Measurements from ENCODE around the gene NCOA5.

The NCOA5 gene

DNA sequence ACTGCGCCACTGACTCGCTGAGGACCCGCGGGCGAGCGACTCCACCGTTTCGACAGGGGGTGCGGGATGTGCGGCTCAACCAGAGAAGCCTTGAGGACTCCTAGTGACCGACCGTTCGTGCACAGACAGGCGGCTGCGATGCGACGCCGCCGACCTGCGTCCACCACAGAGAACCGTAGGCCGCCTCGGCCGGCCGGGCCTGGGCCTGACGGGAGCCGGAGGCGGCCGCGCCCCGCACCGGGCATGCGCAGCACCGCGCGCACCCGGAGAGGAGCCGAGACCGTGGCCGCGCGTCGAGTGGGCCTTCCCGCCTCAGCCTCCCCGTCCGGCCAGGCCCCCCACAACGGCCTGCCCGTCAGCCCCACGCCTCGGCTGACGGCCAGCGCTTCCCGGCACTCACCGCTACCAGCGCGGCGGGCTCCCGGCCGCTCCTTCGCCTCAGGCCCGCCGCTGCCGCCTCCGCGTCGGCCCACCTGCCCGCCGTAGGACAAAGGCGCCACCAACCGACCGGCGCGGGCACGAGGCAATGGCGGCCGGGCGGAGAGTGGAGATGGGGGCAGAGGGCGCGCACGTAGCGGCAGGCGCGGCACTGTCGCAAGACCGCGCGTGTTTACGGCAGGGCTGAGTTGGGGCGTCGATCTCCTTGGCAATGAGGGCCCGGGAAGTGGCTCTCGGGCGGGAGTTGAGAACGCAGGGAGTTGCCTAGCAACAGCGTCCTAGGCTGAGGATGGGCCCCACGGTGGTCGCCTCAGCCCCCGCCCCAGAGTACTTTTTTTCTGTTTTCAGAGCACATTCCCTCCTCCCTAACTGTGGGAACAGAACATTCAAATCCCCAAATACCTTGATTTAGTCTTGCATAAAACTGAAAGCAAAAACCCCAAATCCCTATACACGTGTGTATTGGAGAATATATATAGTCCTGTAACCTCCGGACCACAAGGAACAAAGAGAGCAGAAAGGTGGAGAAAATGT, at the start of gene NCOA5:
NCOA5 (minus strand) TSS at position 546 of the 972 bp plus-strand sequence. CDS start 10,538 bp downstream, outside the sequence.
- DNase-seq = peak; percentile 45 to 77

- no peak for DNase-seq
These were observed 49.6 kb upstream of the NCOA5 start for GRCh38 chr20:46139266-46139889.

DNA sequence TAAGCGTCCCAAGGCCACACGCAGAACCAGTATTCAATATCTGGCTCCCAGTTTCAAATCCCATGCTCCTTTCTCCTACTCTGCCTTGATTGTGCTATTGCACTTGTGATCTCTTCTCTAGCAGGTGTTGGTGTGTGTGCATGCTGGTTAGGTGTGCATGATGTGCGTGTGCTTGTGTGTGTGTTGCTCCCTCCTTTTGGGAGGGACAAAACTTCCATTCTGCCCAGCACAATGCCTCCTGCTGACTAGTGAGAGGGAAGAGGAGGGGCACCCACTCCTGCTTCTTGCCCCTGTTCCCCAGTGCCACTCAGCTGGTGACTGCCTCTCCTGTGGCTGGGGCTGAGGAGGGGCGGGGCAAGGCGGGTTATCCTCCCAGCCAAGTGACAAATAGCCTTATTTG, 48.1 kb upstream of the NCOA5 start:
- no peak for DNase-seq

DNA sequence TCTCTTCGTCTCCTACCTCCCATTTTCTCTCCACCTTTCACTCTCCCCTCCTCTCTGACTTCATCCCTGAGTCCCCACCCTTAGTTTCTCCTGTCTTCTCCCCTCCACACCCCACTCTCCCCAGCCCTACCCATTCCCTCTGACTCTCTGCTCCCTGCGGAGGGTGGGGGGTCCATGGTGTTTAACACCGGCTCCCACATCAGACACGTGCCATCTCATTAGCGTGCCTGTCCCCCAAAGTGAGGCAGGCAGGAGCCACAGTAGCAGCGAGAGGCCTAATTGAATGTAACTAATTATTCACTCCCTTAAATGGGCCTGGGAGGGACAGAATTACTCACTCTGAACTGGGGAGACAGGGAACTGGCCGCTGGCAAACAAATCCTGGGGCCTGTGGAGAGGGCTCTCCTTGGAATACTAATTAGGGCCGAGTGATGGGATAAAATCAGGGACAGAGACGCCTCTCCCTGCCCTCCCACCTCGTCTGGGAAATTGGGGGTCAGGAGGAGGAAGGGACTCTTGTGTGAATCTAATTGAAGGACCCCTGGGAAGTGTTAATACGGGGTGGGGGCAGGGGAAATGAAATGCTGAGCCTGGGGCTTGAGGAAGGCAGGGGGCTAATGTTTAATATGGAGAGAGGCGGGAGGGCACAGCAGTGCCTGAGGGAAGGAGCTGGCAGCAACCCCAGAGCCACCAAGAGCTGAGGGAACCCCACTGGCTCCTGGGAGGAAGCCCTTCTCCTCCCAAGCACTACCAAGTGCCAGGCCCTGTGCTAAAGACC, 46.3 kb upstream of the NCOA5 start:
- no peak for DNase-seq

DNA sequence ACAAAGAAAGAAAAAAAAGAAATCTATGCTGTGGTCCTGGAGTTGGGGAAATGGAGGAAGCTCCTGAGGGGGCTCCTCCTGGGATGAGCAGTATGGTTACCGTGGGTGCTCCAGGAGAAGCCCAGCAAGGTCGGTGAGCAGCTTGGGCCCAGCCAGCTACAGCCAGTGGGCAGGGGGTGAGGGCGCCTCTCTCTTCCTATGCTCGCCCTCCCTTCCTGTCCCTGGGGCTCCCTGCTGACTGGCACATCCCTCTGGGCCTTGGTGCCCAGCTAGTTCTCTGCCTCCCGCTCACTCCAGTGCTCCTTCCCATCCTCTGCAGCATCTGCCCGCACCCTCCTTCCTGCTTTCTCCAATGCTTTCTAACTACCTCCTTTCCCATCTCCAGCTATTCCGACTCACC, 45.0 kb upstream of the NCOA5 start:
- DNase-seq = no peak

GRCh38 chr20:46133886-46134654, 44.3 kb upstream of the NCOA5 start:
- DNase-seq = no peak

DNA sequence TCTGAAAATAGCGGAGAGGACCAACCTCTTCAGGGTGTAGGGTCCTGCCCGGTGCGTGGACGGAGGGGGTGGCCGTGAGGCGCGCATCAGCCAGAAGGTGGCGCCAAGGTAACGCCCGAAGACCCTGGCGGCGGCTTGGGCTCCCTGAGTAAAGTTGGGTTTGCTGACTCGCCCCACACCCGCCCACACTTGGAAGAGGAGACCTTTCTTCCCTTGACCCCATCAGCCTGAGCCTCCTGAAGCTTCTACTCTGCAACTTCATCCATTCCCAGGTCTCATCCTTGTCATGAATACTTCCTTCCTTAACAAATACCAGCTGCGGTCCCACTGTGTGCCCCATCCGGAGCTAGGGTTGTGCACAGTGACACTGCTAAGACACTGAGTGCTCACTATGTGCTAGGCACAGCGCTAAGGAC, 43.0 kb upstream of the NCOA5 start:
- peak in 1 of 2 experiments; percentile 43 for DNase-seq

DNA sequence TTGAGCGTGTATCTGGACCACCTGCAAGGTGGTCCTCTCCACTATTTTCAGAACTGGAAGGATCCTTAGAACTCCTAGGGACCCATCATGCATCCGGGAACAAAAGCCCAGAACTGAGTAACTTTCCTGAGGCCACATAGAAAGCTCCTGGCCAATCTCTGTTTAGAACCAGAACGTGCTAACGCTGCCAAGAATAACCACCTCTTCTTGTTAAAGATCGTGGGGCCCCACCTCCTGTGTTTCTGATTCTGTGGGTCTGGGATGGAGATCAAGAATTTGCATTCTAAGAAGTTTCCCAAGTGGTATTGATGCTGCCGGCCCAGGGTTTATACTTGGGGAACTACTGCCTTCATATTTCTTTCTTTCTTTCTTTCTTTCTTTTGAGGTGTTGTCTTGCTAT, 41.6 kb upstream of the NCOA5 start:
- DNase-seq = no peak

GRCh38 chr20:46130534-46130933, 40.8 kb upstream of the NCOA5 start:
- peak in 1 of 2 experiments; percentile 26 for DNase-seq

GRCh38 chr20:46129955-46130481, 40.3 kb upstream of the NCOA5 start:
- DNase-seq = peak; percentile 77 to 90

GRCh38 chr20:46128310-46129151, 38.8 kb upstream of the NCOA5 start:
- peak in 1 of 2 experiments; percentile 4 for DNase-seq

DNA sequence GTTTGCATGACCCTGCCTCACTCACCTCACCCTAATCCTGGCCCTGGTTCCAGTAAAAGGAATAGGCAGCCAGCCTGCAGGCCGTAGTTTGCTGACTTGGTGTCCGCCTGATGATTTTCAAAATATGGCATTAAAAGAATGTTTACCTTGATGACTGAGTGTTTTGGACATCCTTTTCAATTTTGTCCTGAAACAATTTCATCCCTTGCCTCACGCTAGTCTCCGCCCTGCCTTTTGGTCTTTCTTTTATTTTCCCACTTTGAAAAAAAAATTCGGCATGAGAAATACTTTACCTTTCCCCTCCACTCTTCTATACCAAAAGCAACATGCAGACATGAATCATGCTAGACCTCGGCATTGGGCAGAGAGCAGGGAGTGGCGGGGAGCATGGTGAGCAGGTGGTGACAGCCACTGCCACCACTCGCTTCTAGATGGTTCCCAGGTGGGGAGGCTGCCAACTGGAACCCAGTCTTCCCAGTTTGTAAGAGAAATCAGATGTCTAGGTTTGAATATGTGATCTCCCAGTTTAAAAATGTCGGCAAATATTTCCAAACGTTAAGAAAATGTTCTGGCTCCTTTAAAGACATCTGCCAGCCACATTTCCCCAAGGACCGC, 37.7 kb upstream of the NCOA5 start:
- DNase-seq = no peak

DNA sequence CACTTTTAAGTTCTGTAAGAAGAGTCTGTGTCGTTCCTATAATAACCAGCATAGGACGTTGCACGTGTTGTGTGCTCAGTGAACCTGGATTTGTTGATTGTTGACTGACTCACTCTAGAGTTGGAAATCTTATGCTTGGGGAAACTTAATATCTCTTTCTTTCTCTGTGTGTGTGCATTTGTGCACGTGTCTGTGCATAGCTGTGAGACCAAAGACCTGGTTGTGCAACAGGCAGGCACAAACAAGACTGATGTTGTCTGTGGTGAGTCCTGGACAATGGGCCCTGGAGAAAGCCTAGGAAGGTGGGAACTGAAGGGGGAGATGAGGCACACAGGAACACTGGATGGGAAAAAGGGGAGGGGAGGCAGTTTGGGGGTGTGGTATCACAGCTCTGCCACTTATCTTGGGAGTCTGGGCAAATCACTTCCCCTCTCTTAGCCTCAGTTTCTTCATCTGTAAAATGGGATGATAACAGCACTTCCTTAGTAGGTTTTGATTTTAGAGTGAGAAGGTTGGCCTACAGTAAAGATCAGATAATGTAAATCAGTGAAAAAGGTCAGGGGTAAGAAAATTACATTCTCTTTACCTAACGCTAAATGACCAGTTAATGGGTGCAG, 36.8 kb upstream of the NCOA5 start:
- DNase-seq = no peak

- DNase-seq = no peak
These were observed 33.9 kb upstream of the NCOA5 start for GRCh38 chr20:46123482-46124245.

DNA sequence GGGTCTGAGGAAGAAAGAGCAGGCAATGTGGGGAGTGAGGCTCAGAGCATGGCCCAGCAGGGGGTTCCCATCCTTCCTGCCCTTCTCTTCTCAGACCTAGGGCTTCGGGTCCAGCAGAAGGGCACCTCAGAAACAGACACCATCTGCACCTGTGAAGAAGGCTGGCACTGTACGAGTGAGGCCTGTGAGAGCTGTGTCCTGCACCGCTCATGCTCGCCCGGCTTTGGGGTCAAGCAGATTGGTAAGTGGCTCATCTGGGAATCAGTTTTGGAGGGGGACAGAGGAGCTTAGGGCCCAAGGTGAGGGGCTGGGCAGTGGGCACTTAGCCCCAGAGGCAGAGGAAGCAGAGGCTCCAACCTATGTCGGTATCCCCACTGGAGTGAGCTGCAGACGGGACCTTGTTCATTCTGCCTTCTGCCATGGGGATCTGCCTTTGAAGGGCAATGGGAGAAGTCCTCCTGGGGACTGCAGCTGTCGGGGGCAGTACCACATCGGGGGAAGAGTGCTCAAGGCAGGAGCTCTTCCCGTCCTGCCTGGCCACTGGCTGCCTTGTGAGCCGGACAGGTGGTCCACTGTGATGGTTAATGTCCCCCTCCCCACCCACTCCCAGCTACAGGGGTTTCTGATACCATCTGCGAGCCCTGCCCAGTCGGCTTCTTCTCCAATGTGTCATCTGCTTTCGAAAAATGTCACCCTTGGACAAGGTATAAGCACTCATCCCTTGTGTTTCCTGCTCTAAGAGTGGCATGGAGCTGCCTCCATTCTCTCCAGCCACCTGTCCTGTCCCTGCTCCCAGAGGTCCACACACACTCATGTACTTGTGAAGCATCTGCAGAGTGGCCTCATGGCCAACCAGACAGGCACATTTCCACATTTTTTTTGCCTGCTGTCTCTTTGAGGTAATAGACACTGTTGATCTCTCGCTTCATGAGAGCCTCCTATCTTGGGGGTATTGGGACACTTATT, 33.0 kb upstream of the NCOA5 start:
- DNase-seq = no peak

- DNase-seq = no peak
These were observed 32.3 kb upstream of the NCOA5 start for GRCh38 chr20:46122071-46122470.

- no peak for DNase-seq
These were observed 31.6 kb upstream of the NCOA5 start for GRCh38 chr20:46121184-46121930.

Data from cerebellar nuclear complex (tissue), 1 donor.